Right lobe of liver (tissue), 4 donors: ENCODE measurements around the gene FEN1.

Experiments
- CTCF ChIP-seq, 4 donors: fragments of 200-600 bp in 3 of 4; fragments of 450-650 bp in 1 of 4; IDR thresholded peaks; one replicate each; pipeline versions ENCODE4 v1.5.1 to v1.8.0; 2016 to 2022; ENCODE audit warnings: antibody characterized with exemption in 4 of 4, mild to moderate bottlenecking in 2 of 4
- POLR2A ChIP-seq: fragments of 450-650 bp; IDR thresholded peaks from one replicate; pipeline ENCODE4 v1.6.1; 2017; ENCODE audit warnings: antibody characterized with exemption, mild to moderate bottlenecking
- donor health status: DM: no; HTN: no; CAD: no.
- donor health status: DM: no; HTN: no; CAD: no.
- donor health status: DM: no; HTN: yes; CAD: no.

- TF ChIP-seq CTCF (IDR thresholded peaks at IDR 0.05), result no peak
- TF ChIP-seq POLR2A, result no peak
These were observed 46.2 kb downstream of the FEN1 start for GRCh38 chr11:61838921-61839320.
